Measurements from ENCODE around the gene NOXO1. TPM values are rescaled to one million over a fixed set of nuclear protein-coding genes. Genes with fewer than 3 reads are reported as not detected.
A peak's percentile ranks its signal among the peaks of the same experiment; 100 is the strongest.

NOXO1 gene
- total and polyA plus RNA-seq, 2 experiments from 2014 or later = 2.0 to 2.6 TPM

DNA sequence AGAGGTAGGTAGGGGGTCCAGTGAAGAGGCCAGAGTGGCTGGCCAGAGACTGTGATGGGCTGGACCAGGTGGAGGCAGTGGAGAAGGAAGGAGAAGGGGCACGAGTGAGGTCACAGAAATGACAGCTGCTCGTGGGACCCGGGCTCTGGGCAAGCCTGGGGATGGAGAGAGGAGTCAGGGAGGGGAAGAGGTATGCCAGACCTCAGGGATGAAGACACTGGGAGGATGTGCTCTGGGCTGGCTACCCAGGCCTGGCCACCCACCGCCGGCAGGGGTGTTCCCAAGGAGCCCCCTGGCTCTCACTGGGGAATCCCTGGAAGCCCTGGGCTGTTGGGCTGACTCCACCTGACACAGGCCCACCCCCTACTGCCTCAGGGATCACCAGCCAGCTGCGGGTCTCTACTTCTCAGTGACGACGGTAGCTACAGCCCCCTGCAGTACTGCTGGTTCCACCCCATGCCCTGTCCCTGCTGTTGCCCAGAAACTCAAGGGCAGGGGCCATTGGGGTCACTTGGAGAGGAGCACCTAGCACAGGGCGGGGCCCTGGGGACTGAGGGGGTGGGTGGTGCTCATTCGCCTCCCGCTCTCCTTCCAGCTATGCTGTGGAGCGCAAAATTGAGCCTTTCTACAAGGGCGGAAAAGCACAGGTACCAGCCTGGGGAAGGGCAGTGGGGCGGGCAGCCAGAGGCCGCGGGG, 7.7 kb downstream of the NOXO1 start (continued):
- TF ChIP-seq, protein P1, sequence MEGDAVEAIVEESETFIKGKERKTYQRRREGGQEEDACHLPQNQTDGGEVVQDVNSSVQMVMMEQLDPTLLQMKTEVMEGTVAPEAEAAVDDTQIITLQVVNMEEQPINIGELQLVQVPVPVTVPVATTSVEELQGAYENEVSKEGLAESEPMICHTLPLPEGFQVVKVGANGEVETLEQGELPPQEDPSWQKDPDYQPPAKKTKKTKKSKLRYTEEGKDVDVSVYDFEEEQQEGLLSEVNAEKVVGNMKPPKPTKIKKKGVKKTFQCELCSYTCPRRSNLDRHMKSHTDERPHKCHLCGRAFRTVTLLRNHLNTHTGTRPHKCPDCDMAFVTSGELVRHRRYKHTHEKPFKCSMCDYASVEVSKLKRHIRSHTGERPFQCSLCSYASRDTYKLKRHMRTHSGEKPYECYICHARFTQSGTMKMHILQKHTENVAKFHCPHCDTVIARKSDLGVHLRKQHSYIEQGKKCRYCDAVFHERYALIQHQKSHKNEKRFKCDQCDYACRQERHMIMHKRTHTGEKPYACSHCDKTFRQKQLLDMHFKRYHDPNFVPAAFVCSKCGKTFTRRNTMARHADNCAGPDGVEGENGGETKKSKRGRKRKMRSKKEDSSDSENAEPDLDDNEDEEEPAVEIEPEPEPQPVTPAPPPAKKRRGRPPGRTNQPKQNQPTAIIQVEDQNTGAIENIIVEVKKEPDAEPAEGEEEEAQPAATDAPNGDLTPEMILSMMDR (conservative IDR thresholded peaks at IDR 0.05; ENCODE audit: low read depth in 2 of 2) = no peak
- TF ChIP-seq POLR2AphosphoS5 (IDR thresholded peaks at IDR 0.05; ENCODE audit: low read depth) = no peak
- TF ChIP-seq EZH2 (IDR thresholded peaks at IDR 0.05; ENCODE audit: low read depth, unreplicated experiment) = no peak
- no peak for TF ChIP-seq EZH2phosphoT487 (IDR thresholded peaks at IDR 0.05; ENCODE audit: unreplicated experiment)
- TF ChIP-seq JUNB (IDR thresholded peaks at IDR 0.05; ENCODE audit: unreplicated experiment) = no peak
- TF ChIP-seq STAT1 (IDR thresholded peaks at IDR 0.05; ENCODE audit: unreplicated experiment) = no peak
- TF ChIP-seq NANOG (IDR thresholded peaks at IDR 0.05; ENCODE audit: borderline replicate concordance) = no peak
- TF ChIP-seq ZNF331 (CRISPR knock-in tag; IDR thresholded peaks at IDR 0.05; ENCODE audit: low read depth) = no peak

DNA sequence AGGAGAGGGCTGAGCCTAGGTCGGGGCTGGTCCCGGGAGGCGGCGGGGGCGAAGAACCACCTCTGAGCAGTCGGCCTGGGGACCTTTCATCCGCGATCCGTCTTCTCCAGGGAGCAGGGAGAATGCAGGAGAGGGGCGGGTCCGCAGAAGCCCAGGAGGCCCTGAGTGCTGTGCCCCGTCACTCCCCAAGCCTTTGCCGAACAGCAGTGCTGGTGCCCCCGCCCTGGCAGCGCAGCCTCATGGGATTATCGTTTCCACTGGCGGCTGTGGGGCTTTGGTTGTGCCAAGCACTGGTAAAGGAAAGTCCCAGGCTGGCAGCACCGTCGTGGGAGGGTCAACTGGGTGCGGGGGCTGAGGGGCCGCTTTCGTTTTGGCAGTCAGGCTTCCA, 8.8 kb downstream of the NOXO1 start:
- H3K27ac ChIP-seq (ENCODE audit: low read depth) = no peak overlapping the region
- peak; percentile 56 for DNase-seq (ENCODE audit: low spot score)
- peak overlapping the region; percentile 95 for H3K27ac Mint-ChIP-seq
- TF ChIP-seq, protein P2, sequence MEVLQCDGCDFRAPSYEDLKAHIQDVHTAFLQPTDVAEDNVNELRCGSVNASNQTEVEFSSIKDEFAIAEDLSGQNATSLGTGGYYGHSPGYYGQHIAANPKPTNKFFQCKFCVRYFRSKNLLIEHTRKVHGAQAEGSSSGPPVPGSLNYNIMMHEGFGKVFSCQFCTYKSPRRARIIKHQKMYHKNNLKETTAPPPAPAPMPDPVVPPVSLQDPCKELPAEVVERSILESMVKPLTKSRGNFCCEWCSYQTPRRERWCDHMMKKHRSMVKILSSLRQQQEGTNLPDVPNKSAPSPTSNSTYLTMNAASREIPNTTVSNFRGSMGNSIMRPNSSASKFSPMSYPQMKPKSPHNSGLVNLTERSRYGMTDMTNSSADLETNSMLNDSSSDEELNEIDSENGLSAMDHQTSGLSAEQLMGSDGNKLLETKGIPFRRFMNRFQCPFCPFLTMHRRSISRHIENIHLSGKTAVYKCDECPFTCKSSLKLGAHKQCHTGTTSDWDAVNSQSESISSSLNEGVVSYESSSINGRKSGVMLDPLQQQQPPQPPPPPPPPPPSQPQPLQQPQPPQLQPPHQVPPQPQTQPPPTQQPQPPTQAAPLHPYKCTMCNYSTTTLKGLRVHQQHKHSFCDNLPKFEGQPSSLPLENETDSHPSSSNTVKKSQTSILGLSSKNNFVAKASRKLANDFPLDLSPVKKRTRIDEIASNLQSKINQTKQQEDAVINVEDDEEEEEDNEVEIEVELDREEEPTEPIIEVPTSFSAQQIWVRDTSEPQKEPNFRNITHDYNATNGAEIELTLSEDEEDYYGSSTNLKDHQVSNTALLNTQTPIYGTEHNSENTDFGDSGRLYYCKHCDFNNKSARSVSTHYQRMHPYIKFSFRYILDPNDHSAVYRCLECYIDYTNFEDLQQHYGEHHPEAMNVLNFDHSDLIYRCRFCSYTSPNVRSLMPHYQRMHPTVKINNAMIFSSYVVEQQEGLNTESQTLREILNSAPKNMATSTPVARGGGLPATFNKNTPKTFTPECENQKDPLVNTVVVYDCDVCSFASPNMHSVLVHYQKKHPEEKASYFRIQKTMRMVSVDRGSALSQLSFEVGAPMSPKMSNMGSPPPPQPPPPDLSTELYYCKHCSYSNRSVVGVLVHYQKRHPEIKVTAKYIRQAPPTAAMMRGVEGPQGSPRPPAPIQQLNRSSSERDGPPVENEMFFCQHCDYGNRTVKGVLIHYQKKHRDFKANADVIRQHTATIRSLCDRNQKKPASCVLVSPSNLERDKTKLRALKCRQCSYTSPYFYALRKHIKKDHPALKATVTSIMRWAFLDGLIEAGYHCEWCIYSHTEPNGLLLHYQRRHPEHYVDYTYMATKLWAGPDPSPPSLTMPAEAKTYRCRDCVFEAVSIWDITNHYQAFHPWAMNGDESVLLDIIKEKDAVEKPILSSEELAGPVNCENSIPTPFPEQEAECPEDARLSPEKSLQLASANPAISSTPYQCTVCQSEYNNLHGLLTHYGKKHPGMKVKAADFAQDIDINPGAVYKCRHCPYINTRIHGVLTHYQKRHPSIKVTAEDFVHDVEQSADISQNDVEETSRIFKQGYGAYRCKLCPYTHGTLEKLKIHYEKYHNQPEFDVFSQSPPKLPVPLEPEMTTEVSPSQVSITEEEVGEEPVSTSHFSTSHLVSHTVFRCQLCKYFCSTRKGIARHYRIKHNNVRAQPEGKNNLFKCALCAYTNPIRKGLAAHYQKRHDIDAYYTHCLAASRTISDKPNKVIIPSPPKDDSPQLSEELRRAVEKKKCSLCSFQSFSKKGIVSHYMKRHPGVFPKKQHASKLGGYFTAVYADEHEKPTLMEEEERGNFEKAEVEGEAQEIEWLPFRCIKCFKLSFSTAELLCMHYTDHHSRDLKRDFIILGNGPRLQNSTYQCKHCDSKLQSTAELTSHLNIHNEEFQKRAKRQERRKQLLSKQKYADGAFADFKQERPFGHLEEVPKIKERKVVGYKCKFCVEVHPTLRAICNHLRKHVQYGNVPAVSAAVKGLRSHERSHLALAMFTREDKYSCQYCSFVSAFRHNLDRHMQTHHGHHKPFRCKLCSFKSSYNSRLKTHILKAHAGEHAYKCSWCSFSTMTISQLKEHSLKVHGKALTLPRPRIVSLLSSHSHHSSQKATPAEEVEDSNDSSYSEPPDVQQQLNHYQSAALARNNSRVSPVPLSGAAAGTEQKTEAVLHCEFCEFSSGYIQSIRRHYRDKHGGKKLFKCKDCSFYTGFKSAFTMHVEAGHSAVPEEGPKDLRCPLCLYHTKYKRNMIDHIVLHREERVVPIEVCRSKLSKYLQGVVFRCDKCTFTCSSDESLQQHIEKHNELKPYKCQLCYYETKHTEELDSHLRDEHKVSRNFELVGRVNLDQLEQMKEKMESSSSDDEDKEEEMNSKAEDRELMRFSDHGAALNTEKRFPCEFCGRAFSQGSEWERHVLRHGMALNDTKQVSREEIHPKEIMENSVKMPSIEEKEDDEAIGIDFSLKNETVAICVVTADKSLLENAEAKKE (CRISPR knock-in tag; IDR thresholded peaks at IDR 0.05) = no peak
- TF ChIP-seq NANOG (IDR thresholded peaks at IDR 0.05; ENCODE audit: borderline replicate concordance) = no peak
- TF ChIP-seq JUNB (IDR thresholded peaks at IDR 0.05; ENCODE audit: unreplicated experiment) = no peak
- TF ChIP-seq ZNF331 (CRISPR knock-in tag; IDR thresholded peaks at IDR 0.05; ENCODE audit: low read depth) = no peak
- TF ChIP-seq, protein P1 (conservative IDR thresholded peaks at IDR 0.05; ENCODE audit: low read depth in 2 of 2) = no peak
- no peak for TF ChIP-seq CREB1 (CRISPR knock-in tag; IDR thresholded peaks at IDR 0.05; ENCODE audit: low read depth)
- no peak for TF ChIP-seq POLR2AphosphoS5 (IDR thresholded peaks at IDR 0.05; ENCODE audit: low read depth)
- no peak for TF ChIP-seq STAT1 (IDR thresholded peaks at IDR 0.05; ENCODE audit: unreplicated experiment)
- no peak for TF ChIP-seq EZH2phosphoT487 (IDR thresholded peaks at IDR 0.05; ENCODE audit: unreplicated experiment)
- TF ChIP-seq ZNF114 (CRISPR knock-in tag; IDR thresholded peaks at IDR 0.05) = no peak

More for the DNA sequence above, 8.8 kb downstream of the NOXO1 start:
- H4K20me1 ChIP-seq (replicated peaks; ENCODE audit: insufficient read depth) = no peaks in the 10 kb centered on the region; the same call in none of the 2 replicates
- H3F3A ChIP-seq (replicated peaks; ENCODE audit: low read depth) = no peaks in the 10 kb centered on the region
- no peaks in the 10 kb centered on the region for H3K36me3 ChIP-seq (ENCODE audit: insufficient read depth)
- ATAC-seq = peak; percentile 42
- peaks cover 16% of the 10 kb centered on the region for H3K36me3 Mint-ChIP-seq (ENCODE audit: low read depth)
- peaks cover 14% of the 10 kb centered on the region; the same call in 1 of the 2 replicates for H3K4me1 ChIP-seq (ENCODE audit: insufficient read depth)
- H3K4me3 ChIP-seq = peak overlapping the region; percentile 96
- H3K27me3 Mint-ChIP-seq (ENCODE audit: insufficient read depth, low read depth, poor library complexity) = peaks cover 19% of the 10 kb centered on the region
- H3K9me2 ChIP-seq (ENCODE audit: insufficient read depth) = no peaks in the 10 kb centered on the region
- H2AFZ ChIP-seq = no peak overlapping the region
- H3K4me3 Mint-ChIP-seq = peak overlapping the region; percentile 99
- H3K9me3 Mint-ChIP-seq = peaks cover 3% of the 10 kb centered on the region; the same call in 1 of the 3 replicates
- H3K27me3 ChIP-seq (ENCODE audit: insufficient read depth) = no peaks in the 10 kb centered on the region
- H3K4me1 Mint-ChIP-seq = peaks cover 12% of the 10 kb centered on the region
- peaks cover 21% of the 10 kb centered on the region for H3K79me2 ChIP-seq (replicated peaks; ENCODE audit: insufficient read depth)
- peak overlapping the region; percentile 81 for H3K4me2 ChIP-seq

Data from GM23338 (cell line).